ENCODE measurements around the gene BTBD10.

Gene BTBD10

DNA sequence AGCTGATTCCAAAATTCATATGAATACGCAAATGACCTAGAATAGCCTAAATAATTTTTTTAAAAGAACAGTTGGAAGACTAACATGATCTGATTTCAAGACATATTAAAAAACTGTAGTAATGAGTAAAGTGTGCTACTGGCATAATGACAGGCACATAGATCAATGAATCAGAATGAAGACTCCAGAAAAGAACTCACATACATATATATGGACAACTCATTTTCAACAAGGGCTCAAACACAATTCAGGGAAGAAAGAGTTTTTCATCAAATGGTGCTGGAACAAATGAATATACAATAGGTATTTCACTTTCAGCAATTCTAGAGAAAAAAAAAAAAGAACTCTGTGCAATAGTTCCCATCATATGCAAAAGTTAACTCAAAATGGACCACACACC, 33.7 kb downstream of the BTBD10 start:
- TF ChIP-seq CTCF (IDR thresholded peaks at IDR 0.05; ENCODE audit: unreplicated experiment in 3 of 3), result no peak
- peaks cover 43% of the 10 kb centered on the region for H3K9me3 Mint-ChIP-seq
- H3K4me3 Mint-ChIP-seq, result no peak overlapping the region
- H3K36me3 Mint-ChIP-seq (ENCODE audit: low read depth), result peaks cover 69% of the 10 kb centered on the region
- no peak overlapping the region for H3K27ac Mint-ChIP-seq
- H3K4me1 Mint-ChIP-seq, result peaks cover 9% of the 10 kb centered on the region
- H3K27me3 Mint-ChIP-seq (ENCODE audit: low read depth), result no peaks in the 10 kb centered on the region

GRCh38 chr11:13427440-13427839, 35.6 kb downstream of the BTBD10 start:
- TF ChIP-seq CTCF (IDR thresholded peaks at IDR 0.05; ENCODE audit: unreplicated experiment in 3 of 3), result no peak
- Mint-ChIP-seq H3K27ac (no peak overlapping the region), H3K27me3 (ENCODE audit: low read depth) (no peaks in the 10 kb centered on the region), H3K9me3 (peaks cover 43% of the 10 kb centered on the region), H3K36me3 (ENCODE audit: low read depth) (peaks cover 69% of the 10 kb centered on the region), H3K4me3 (no peak overlapping the region), H3K4me1 (peaks cover 9% of the 10 kb centered on the region)

DNA sequence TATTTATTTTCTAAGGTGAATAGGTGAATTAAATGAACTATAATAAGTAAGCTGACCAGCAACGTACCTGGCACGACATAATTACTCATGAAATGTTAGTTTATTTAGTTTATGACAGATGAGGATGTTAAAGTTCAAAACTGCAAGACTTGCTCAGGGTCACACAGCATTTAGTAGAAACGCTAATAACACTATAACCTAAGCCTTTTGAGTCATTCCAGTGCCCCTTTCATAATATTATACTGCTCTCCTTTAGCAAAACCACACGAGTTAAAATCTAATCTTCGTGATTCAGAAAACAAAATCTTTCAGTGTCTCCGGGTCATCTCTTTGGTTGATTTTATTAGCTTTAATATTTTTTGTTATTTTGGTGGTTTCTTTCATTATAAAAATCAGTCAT, 39.6 kb downstream of the BTBD10 start:
- H3K27me3 Mint-ChIP-seq (ENCODE audit: low read depth), result no peaks in the 10 kb centered on the region
- no peak overlapping the region for H3K4me3 Mint-ChIP-seq
- peaks cover 29% of the 10 kb centered on the region for H3K9me3 Mint-ChIP-seq
- peaks cover 3% of the 10 kb centered on the region for H3K4me1 Mint-ChIP-seq
- H3K27ac Mint-ChIP-seq, result no peak overlapping the region
- peaks cover 41% of the 10 kb centered on the region for H3K36me3 Mint-ChIP-seq (ENCODE audit: low read depth)
- no peak for TF ChIP-seq CTCF (IDR thresholded peaks at IDR 0.05; ENCODE audit: unreplicated experiment in 3 of 3)

DNA sequence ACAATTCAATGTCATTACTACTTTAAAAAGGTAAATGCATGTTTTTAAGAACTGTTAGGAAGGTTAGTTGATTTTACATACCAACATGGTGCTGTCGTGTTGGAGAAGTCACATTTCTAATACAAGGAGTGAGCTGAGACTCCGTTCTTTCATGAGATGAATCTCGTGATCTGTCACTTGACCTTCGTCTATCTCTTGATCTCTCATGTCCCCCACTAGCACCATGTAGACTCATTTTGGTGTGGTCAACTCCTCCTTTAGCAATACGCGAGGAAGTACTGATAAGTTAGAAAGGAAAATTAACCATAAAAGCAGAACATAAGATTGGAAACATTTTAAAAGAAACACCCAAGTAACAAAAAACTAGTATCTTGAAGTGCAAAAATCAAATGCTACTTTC, 41.5 kb downstream of the BTBD10 start:
- peaks cover 3% of the 10 kb centered on the region for H3K4me1 Mint-ChIP-seq
- no peaks in the 10 kb centered on the region for H3K27me3 Mint-ChIP-seq (ENCODE audit: low read depth)
- peaks cover 16% of the 10 kb centered on the region for H3K9me3 Mint-ChIP-seq
- H3K27ac Mint-ChIP-seq, result no peak overlapping the region
- no peak overlapping the region for H3K4me3 Mint-ChIP-seq
- TF ChIP-seq CTCF (IDR thresholded peaks at IDR 0.05; ENCODE audit: unreplicated experiment in 3 of 3), result no peak
- H3K36me3 Mint-ChIP-seq (ENCODE audit: low read depth), result peaks cover 32% of the 10 kb centered on the region

- H3K4me1 Mint-ChIP-seq, result no peaks in the 10 kb centered on the region
These were observed 47.8 kb downstream of the BTBD10 start for GRCh38 chr11:13415201-13415600.

More at GRCh38 chr11:13415201-13415600, 47.8 kb downstream of the BTBD10 start:
- Mint-ChIP-seq H3K4me3 (no peak overlapping the region), H3K27ac (no peak overlapping the region), H3K27me3 (ENCODE audit: low read depth) (no peaks in the 10 kb centered on the region), H3K36me3 (ENCODE audit: low read depth) (peaks cover 45% of the 10 kb centered on the region), H3K9me3 (no peaks in the 10 kb centered on the region)
- no peak for TF ChIP-seq CTCF (IDR thresholded peaks at IDR 0.05; ENCODE audit: unreplicated experiment in 3 of 3)
